ENCODE measurements around the gene DNAH12.
"Not testable (repeated sequence)": the region's sequence is repeated elsewhere in the genome, so short reads cannot be mapped to it uniquely, and the experiment has no call there.

The DNAH12 gene

DNA sequence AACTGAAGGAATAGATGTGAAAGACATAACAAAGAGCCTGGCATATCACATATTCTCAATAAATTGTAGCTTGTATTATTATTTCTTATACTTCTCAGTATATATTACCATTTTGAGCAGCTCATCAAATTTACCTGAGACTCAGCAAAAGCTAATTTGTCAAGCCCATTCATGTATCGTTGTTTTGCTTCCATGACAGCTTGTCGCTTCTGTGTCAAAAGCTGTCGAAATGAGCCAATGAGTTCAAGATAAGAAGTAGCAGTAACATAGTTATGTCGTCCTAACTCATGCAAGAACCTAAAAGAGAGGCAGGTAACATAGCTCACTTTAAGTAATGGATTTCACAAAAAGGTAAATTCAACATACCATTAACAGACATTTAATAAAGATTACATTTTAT, 157.8 kb downstream of the DNAH12 start:
- no peak overlapping the region for H3K27ac Mint-ChIP-seq (ENCODE audit: low read depth)
- ATAC-seq (replicated peaks; ENCODE audit: extremely low read depth, poor library complexity, severe bottlenecking) (no peak), DNase-seq (ENCODE audit: low spot score in 2 of 2) (no peak)
- H3K4me3 Mint-ChIP-seq, result no peak overlapping the region
- no peaks in the 10 kb centered on the region for H3K4me1 Mint-ChIP-seq
- no peaks in the 10 kb centered on the region for H3K36me3 Mint-ChIP-seq (ENCODE audit: insufficient read depth)
- H3K27me3 Mint-ChIP-seq, result peaks cover 7% of the 10 kb centered on the region
- no peaks in the 10 kb centered on the region for H3K9me3 Mint-ChIP-seq

DNA sequence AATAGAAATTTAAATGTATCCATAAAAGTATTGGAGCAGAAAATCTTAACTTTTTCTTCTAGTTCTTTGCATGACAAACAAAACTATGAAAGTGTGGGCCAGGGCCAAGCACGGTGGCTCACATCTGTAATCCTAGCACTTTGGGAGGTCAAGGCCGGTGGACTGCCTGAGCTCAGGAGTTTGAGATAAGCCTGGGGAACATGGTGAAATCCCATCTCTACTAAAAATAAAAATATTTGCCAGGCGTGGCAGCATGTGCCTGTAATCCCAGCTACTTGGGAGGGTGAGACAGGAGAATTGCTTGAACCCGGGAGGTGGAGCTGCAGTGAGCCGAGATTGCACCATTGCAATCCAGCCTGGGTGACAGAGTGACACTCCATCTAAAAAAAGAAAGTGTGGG, 158.6 kb downstream of the DNAH12 start:
- no peaks in the 10 kb centered on the region for H3K27me3 Mint-ChIP-seq

DNA sequence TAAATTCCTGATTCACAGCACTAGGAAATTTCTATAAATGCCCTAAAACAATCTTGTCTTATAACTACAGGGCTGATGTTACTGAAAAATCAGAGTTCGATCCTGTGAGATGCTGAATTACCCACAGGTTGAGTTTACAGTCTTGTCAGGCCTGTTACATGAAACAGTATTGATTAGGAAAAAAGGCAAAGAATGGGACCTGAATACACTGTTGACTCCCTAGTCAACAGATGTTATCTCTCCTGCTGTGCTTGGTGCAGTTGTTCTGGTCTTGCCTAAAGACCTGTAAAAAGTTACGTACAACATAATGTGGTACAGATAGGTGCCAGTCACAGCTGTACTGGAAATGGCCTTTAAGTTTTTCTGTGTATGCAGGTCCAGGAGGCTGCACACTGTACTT, 160.3 kb downstream of the DNAH12 start:
- no peaks in the 10 kb centered on the region for H3K36me3 Mint-ChIP-seq (ENCODE audit: insufficient read depth)
- H3K27ac Mint-ChIP-seq (ENCODE audit: low read depth), result no peak overlapping the region
- H3K4me1 Mint-ChIP-seq, result no peaks in the 10 kb centered on the region
- peaks cover 4% of the 10 kb centered on the region for H3K27me3 Mint-ChIP-seq
- no peak for DNase-seq (ENCODE audit: low spot score in 2 of 2)
- no peak overlapping the region for H3K4me3 Mint-ChIP-seq
- ATAC-seq (replicated peaks; ENCODE audit: extremely low read depth, poor library complexity, severe bottlenecking), result no peak
- no peaks in the 10 kb centered on the region for H3K9me3 Mint-ChIP-seq

More for the DNA sequence above, 158.6 kb downstream of the DNAH12 start:
- Mint-ChIP-seq H3K9me3 (no peaks in the 10 kb centered on the region), H3K4me3 (no peak overlapping the region), H3K4me1 (no peaks in the 10 kb centered on the region), H3K27ac (ENCODE audit: low read depth) (no peak overlapping the region), H3K36me3 (ENCODE audit: insufficient read depth) (no peaks in the 10 kb centered on the region)
- no peak for ATAC-seq (replicated peaks; ENCODE audit: extremely low read depth, poor library complexity, severe bottlenecking)
- no peak for DNase-seq (ENCODE audit: low spot score in 2 of 2)

- no peaks in the 10 kb centered on the region for H3K9me3 Mint-ChIP-seq
Measured at GRCh38 chr3:57383406-57383805, 160.7 kb downstream of the DNAH12 start.

GRCh38 chr3:57382933-57383332, 161.2 kb downstream of the DNAH12 start:
- ATAC-seq (replicated peaks; ENCODE audit: extremely low read depth, poor library complexity, severe bottlenecking) (no peak), DNase-seq (ENCODE audit: low spot score in 2 of 2) (no peak)
- H3K9me3 Mint-ChIP-seq, result no peaks in the 10 kb centered on the region
- H3K4me3 Mint-ChIP-seq, result no peak overlapping the region
- H3K36me3 Mint-ChIP-seq (ENCODE audit: insufficient read depth), result no peaks in the 10 kb centered on the region
- H3K27ac Mint-ChIP-seq (ENCODE audit: low read depth), result no peak overlapping the region
- no peaks in the 10 kb centered on the region for H3K4me1 Mint-ChIP-seq
- H3K27me3 Mint-ChIP-seq, result peaks cover 13% of the 10 kb centered on the region

More at GRCh38 chr3:57383406-57383805, 160.7 kb downstream of the DNAH12 start:
- no peak overlapping the region for H3K4me3 Mint-ChIP-seq
- H3K27me3 Mint-ChIP-seq, result peaks cover 9% of the 10 kb centered on the region
- H3K27ac Mint-ChIP-seq (ENCODE audit: low read depth), result no peak overlapping the region
- H3K4me1 Mint-ChIP-seq, result no peaks in the 10 kb centered on the region
- ATAC-seq (replicated peaks; ENCODE audit: extremely low read depth, poor library complexity, severe bottlenecking) (no peak), DNase-seq (ENCODE audit: low spot score in 2 of 2) (no peak)
- H3K36me3 Mint-ChIP-seq (ENCODE audit: insufficient read depth), result no peaks in the 10 kb centered on the region

GRCh38 chr3:57370341-57370740, 173.8 kb downstream of the DNAH12 start:
- ATAC-seq (replicated peaks; ENCODE audit: extremely low read depth, poor library complexity, severe bottlenecking) (no peak), DNase-seq (ENCODE audit: low spot score in 2 of 2) (no peak)
- Mint-ChIP-seq H3K4me3 (no peak overlapping the region), H3K27ac (ENCODE audit: low read depth) (no peak overlapping the region), H3K27me3 (peaks cover 53% of the 10 kb centered on the region), H3K9me3 (peaks cover 5% of the 10 kb centered on the region), H3K4me1 (no peaks in the 10 kb centered on the region), H3K36me3 (ENCODE audit: insufficient read depth) (no peaks in the 10 kb centered on the region)

DNA sequence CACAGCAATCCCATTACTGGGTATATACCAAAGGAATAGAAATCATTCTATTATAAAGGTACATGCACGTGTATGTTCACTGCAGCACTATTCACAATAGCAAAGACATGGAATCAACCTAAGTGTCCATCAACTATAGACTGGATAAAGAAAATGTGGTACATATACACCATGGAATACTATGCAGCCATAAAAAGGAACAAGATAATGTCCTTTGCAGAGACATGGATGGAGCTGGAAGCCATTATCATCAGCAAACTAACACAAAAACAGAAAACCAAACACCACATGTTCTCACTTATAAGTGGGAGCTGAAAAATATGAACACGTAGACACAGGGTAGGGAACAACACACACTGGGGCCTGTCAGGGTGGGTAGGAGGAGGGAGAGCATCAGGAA, 179.1 kb downstream of the DNAH12 start:
- H3K27ac Mint-ChIP-seq (ENCODE audit: low read depth); ATAC-seq (replicated peaks; ENCODE audit: extremely low read depth, poor library complexity, severe bottlenecking); H3K4me3 Mint-ChIP-seq; DNase-seq (ENCODE audit: low spot score in 2 of 2); H3K4me1 Mint-ChIP-seq; H3K36me3 Mint-ChIP-seq (ENCODE audit: insufficient read depth); H3K9me3 Mint-ChIP-seq: not testable (repeated sequence)
- peaks cover 46% of the 10 kb centered on the region for H3K27me3 Mint-ChIP-seq

GRCh38 chr3:57356275-57356674, 187.9 kb downstream of the DNAH12 start:
- not testable (repeated sequence) for H3K27me3 Mint-ChIP-seq; H3K4me3 Mint-ChIP-seq; ATAC-seq (replicated peaks; ENCODE audit: extremely low read depth, poor library complexity, severe bottlenecking); H3K36me3 Mint-ChIP-seq (ENCODE audit: insufficient read depth); H3K9me3 Mint-ChIP-seq; H3K4me1 Mint-ChIP-seq; H3K27ac Mint-ChIP-seq (ENCODE audit: low read depth); DNase-seq (ENCODE audit: low spot score in 2 of 2)

DNA sequence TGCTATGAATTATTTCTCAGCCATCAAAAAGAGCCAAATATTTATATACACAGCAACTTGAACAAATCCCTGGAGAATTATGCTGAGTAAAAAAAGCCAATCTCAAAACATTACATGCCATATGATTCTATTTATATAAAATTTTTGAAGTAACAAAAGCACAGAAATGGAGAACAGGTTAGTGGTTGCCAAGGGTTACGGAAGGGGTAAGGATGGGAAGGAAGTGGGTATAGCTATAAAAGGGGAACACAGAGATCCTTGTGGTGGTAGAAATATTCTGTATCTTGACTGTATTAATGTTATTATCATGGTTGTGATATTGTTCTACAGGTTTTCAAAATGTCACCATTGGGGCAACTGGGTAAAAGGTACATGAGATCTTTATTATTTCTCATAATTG, 189.4 kb downstream of the DNAH12 start:
- no peaks in the 10 kb centered on the region for H3K27me3 Mint-ChIP-seq
- H3K27ac Mint-ChIP-seq (ENCODE audit: low read depth), result no peak overlapping the region
- no peak for ATAC-seq (replicated peaks; ENCODE audit: extremely low read depth, poor library complexity, severe bottlenecking)

GRCh38 chr3:57350271-57350670, 193.9 kb downstream of the DNAH12 start:
- Mint-ChIP-seq H3K36me3 (ENCODE audit: insufficient read depth) (no peaks in the 10 kb centered on the region), H3K27me3 (peaks cover 43% of the 10 kb centered on the region), H3K9me3 (no peaks in the 10 kb centered on the region), H3K27ac (ENCODE audit: low read depth) (no peak overlapping the region), H3K4me1 (no peaks in the 10 kb centered on the region), H3K4me3 (no peak overlapping the region)
- ATAC-seq (replicated peaks; ENCODE audit: extremely low read depth, poor library complexity, severe bottlenecking) (no peak), DNase-seq (ENCODE audit: low spot score in 2 of 2) (no peak)

More for the DNA sequence above, 189.4 kb downstream of the DNAH12 start:
- no peak overlapping the region for H3K4me3 Mint-ChIP-seq
- H3K36me3 Mint-ChIP-seq (ENCODE audit: insufficient read depth), result no peaks in the 10 kb centered on the region
- no peaks in the 10 kb centered on the region for H3K4me1 Mint-ChIP-seq
- H3K9me3 Mint-ChIP-seq, result no peaks in the 10 kb centered on the region
- DNase-seq (ENCODE audit: low spot score in 2 of 2), result no peak

GRCh38 chr3:57339071-57339642, 205.0 kb downstream of the DNAH12 start:
- not testable (repeated sequence) for H3K27ac Mint-ChIP-seq (ENCODE audit: low read depth); H3K9me3 Mint-ChIP-seq

GRCh38 chr3:57338272-57339070, 205.7 kb downstream of the DNAH12 start:
- not testable (repeated sequence) for ATAC-seq (replicated peaks; ENCODE audit: extremely low read depth, poor library complexity, severe bottlenecking); H3K4me1 Mint-ChIP-seq; H3K4me3 Mint-ChIP-seq

More at GRCh38 chr3:57339071-57339642, 205.0 kb downstream of the DNAH12 start:
- not testable (repeated sequence) for H3K4me3 Mint-ChIP-seq; ATAC-seq (replicated peaks; ENCODE audit: extremely low read depth, poor library complexity, severe bottlenecking); H3K36me3 Mint-ChIP-seq (ENCODE audit: insufficient read depth); DNase-seq (ENCODE audit: low spot score in 2 of 2); H3K4me1 Mint-ChIP-seq
- H3K27me3 Mint-ChIP-seq, result peaks cover 68% of the 10 kb centered on the region

DNA sequence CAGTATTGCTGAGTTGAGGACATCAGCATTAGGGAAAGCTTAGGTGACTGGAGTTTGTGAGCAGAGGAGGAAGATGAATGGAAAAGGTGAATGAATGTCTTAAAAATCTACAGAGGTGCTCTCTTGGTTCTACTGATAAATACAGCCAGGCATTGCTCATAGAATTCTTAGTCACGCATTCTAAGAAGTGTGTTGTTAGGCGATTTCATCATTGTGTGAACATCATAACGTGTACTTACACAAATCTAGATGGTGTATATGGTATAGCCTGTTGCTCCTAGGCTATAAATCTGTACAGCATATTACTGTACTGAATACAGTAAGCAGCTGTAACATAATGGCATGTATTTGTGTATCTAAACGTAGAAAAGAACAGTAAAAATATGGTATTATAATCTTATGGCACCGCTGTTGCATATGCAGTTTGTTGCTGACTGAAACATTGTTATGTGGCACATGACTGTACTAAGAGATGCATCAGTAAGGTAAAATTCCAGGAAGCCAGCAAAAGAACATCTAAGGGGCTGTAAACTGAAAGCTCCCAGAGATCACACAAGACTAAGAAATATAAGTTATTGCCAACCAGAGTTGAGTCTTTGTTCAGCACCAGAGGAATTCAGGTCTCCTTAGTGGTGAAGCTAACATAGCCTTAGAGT, 208.7 kb downstream of the DNAH12 start:
- ATAC-seq (replicated peaks; ENCODE audit: extremely low read depth, poor library complexity, severe bottlenecking) (no peak), DNase-seq (ENCODE audit: low spot score in 2 of 2) (no peak)
- no peak overlapping the region for H3K4me3 Mint-ChIP-seq
- H3K27me3 Mint-ChIP-seq, result peaks cover 50% of the 10 kb centered on the region
- H3K27ac Mint-ChIP-seq (ENCODE audit: low read depth), result no peak overlapping the region
- no peaks in the 10 kb centered on the region for H3K9me3 Mint-ChIP-seq
- H3K36me3 Mint-ChIP-seq (ENCODE audit: insufficient read depth), result peaks cover 2% of the 10 kb centered on the region
- H3K4me1 Mint-ChIP-seq, result no peaks in the 10 kb centered on the region

More at GRCh38 chr3:57338272-57339070, 205.7 kb downstream of the DNAH12 start:
- H3K27ac Mint-ChIP-seq (ENCODE audit: low read depth); H3K9me3 Mint-ChIP-seq; DNase-seq (ENCODE audit: low spot score in 2 of 2); H3K36me3 Mint-ChIP-seq (ENCODE audit: insufficient read depth): not testable (repeated sequence)
- peaks cover 68% of the 10 kb centered on the region for H3K27me3 Mint-ChIP-seq
